SK-N-SH (cell line): ENCODE results near the gene IL2RG.

Source experiments
- RAD21 ChIP-seq: IDR thresholded peaks from 2 replicates; pipeline ENCODE4 v1.6.1; 2012; ENCODE audit warnings: mild to moderate bottlenecking, low read length
- TAF1 ChIP-seq: IDR thresholded peaks from 2 replicates; pipeline ENCODE4 v1.6.1; 2012; ENCODE audit warnings: low read depth, mild to moderate bottlenecking, low read length, moderate library complexity, borderline replicate concordance

DNA sequence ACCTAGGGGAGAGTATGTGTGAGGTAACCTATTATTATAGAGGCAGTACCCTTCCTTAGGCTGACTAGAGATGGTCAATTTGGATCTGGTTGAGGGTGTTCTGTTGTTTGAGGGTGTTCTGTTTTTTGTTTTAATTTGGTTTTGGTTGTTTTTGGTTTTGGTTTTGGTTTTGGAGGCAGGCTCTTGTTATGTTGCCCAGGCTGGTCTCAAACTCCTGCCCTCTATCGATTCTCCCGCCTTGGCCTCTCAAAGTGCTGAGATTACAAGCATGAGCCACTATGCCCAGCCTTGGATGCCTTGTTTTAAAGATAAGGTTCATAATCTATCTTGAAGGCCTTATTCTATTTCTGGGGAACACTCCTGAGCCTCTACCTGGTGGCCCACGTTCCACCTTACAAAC is 5.7 kb downstream of the IL2RG start:
- no peak for TF ChIP-seq TAF1
- TF ChIP-seq RAD21 = no peak
